Activated CD4-positive, alpha-beta T cell treated with anti-CD3 and anti-CD28 coated beads for 36 hours (primary cell): Measurements from ENCODE around the gene VPS39. TPM values are rescaled to one million over a fixed set of nuclear protein-coding genes. Genes with fewer than 3 reads are reported as not detected.

Experiments
- ATAC-seq: fragments of 200-7000 bp; cut with Tn5 transposase; one replicate; pipeline ENCODE4 v1.10.0; 2021; ENCODE audit warnings: mild to moderate bottlenecking, moderate library complexity
- CTCF ChIA-PET: fragments of 350-600 bp; sonication (Branson Sonifier 250); formaldehyde crosslinking; loops from one replicate; lab custom pipeline; 2021; ENCODE audit warnings: antibody characterized with exemption; lab: Charles Lee
- POLR2A ChIA-PET: fragments of 350-600 bp; sonication (Branson Sonifier 250); formaldehyde crosslinking; loops from one replicate; lab custom pipeline; 2021; ENCODE audit warnings: antibody characterized with exemption, inconsistent platforms; lab: Charles Lee
- DNase-seq: peaks from one replicate; pipeline ENCODE4 v3.0.0-alpha.2; 2020
- H3K27ac Mint-ChIP-seq: one replicate; pipeline ENCODE4 v1.8.0; 2021; ENCODE audit warnings: mixed read lengths
- H3K27me3 Mint-ChIP-seq: one replicate; pipeline ENCODE4 v1.8.0; 2021; ENCODE audit warnings: mixed read lengths
- H3K36me3 Mint-ChIP-seq: one replicate; pipeline ENCODE4 v1.8.0; 2021; ENCODE audit warnings: low read depth, mixed read lengths
- H3K4me1 Mint-ChIP-seq: one replicate; pipeline ENCODE4 v1.8.0; 2021; ENCODE audit warnings: mixed read lengths
- H3K4me3 Mint-ChIP-seq: one replicate; pipeline ENCODE4 v1.8.0; 2021; ENCODE audit warnings: mild to moderate bottlenecking, moderate library complexity, mixed read lengths
- H3K9me3 Mint-ChIP-seq: one replicate; pipeline ENCODE4 v1.8.0; 2021; ENCODE audit warnings: low read depth, mixed read lengths
- intact Hi-C, 2 experiments: fragments of 100-400 bp; cut with DNase I in 1 of 2; cut with micrococcal nuclease in 1 of 2; formaldehyde crosslinking; loops; one replicate each; pipeline versions ENCODE4 v1.14.2 to v1.15.1; 2022 to 2024; cut with DNase I, micrococcal nuclease
- total RNA-seq, 2 experiments: library from RNA; stranded (reverse); gene quantifications; one replicate each; pipeline ENCODE4 v1.2.3, GENCODE V29; 2021

The VPS39 gene
- total RNA-seq, 2 experiments from 2014 or later, result 49.5 to 56.2 TPM

DNA sequence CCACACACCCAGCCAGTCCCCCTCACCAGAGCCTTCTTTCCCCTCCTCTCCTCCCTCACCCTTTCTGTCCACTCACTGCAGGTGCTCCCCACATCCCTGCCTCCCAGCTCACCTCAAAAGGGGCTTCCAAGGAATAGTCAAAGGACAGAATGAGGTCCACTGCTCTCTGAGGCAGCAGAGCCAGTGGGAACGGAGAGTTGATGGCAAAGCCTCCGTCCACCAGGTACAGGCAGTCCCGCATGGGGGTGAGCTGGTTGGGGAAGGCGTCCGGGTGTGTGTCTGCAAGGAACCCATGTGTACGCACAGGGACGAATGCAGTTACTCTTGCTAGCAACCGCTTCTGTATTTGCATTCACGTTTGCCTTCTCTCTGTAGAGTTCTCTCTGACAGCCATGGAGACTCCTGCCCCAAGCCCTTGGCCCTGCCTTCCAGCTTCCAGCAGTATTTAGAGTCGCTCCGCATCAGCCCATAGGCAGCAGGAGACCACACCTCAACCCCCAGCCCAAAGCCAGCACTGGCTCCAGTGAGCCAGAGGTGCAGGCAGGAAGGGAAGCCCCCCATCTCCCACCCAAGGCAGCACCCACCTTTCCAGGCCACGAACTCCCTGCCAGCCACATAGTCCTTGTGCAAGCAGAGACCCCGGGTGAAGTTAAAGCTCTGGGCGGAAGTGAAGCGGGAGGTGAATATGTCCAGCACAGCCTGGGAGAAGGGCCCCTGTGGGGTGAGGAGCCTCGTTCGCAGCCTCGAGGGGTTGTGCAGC is 64.1 kb downstream of the VPS39 start:
- no peak overlapping the region for H3K4me3 Mint-ChIP-seq
- no peaks in the 10 kb centered on the region for H3K36me3 Mint-ChIP-seq
- no peak overlapping the region for H3K27ac Mint-ChIP-seq
- intact Hi-C loops, result no loop called here
- DNase-seq (peak; percentile 2), ATAC-seq (no peak)
- no peaks in the 10 kb centered on the region for H3K27me3 Mint-ChIP-seq
- no peaks in the 10 kb centered on the region for H3K4me1 Mint-ChIP-seq
- H3K9me3 Mint-ChIP-seq, result no peaks in the 10 kb centered on the region
- CTCF ChIA-PET, result interaction anchor here (0.5 kb wide), 1 partner anchor 60 kb away, joined by 3 read pairs; no protein-coding TSS in a partner anchor
- POLR2A ChIA-PET, result no interaction called here

DNA sequence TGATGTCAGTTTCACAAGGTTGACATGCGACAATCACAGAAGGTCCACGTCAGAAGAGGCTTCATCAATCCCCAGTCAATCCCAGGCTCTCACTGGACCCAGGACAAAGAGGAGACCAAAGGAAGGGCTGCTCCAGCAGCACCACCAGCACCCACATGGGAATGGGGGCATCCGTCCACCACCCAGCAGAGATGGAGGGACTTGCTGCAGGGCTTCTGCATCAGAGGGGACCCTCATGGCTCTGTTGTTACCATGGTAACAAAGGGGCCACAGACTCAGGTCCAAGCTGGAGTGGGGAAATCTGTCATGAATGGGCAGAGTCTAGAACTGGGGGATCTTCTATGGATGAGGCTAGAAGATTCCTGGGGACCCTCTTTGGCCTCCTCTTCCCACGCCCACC is 64.7 kb downstream of the VPS39 start:
- Mint-ChIP-seq H3K4me3 (no peak overlapping the region), H3K4me1 (no peaks in the 10 kb centered on the region)

GRCh38 chr15:42141795-42142667 is 66.1 kb downstream of the VPS39 start:
- H3K4me3 Mint-ChIP-seq, result no peak overlapping the region
- no peaks in the 10 kb centered on the region for H3K9me3 Mint-ChIP-seq
- POLR2A ChIA-PET, result no interaction called here
- H3K27ac Mint-ChIP-seq, result no peak overlapping the region
- intact Hi-C loops, result no loop called here
- no peaks in the 10 kb centered on the region for H3K36me3 Mint-ChIP-seq
- CTCF ChIA-PET, result no interaction called here
- no peaks in the 10 kb centered on the region for H3K4me1 Mint-ChIP-seq
- DNase-seq, result peak; percentile 2
- no peak for ATAC-seq
- H3K27me3 Mint-ChIP-seq, result no peaks in the 10 kb centered on the region

More for the DNA sequence above, 64.7 kb downstream of the VPS39 start:
- DNase-seq, result peak; percentile 1
- intact Hi-C loops, result no loop called here
- CTCF ChIA-PET, result interaction anchor here (0.5 kb wide), 1 partner anchor 59 kb away, joined by 3 read pairs; no protein-coding TSS in a partner anchor
- no peaks in the 10 kb centered on the region for H3K9me3 Mint-ChIP-seq
- no peaks in the 10 kb centered on the region for H3K27me3 Mint-ChIP-seq
- POLR2A ChIA-PET, result no interaction called here
- no peak overlapping the region for H3K27ac Mint-ChIP-seq
- no peak for ATAC-seq
- H3K36me3 Mint-ChIP-seq, result no peaks in the 10 kb centered on the region

DNA sequence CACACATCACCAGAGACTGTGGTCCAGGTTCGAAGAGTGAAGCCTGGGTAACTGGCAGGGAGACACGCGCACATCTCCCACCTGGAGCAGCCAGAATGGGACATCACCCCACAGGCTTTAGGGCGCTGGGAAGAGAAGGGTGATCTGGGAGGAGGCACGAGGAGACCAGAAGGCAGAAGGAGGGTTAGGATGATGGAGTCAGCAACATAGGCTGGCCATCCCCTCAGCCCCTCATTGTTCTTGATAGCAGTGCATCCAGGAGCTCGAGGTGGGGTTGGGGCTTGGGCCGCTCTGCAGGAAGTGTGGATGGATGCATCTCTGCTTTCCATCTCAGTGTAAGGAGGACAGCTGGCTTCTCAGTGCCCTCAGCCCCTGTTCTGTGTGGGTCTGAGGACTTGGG is 66.9 kb downstream of the VPS39 start:
- Mint-ChIP-seq H3K36me3 (no peaks in the 10 kb centered on the region), H3K27me3 (no peaks in the 10 kb centered on the region), H3K27ac (no peak overlapping the region), H3K4me1 (no peaks in the 10 kb centered on the region), H3K4me3 (no peak overlapping the region), H3K9me3 (no peaks in the 10 kb centered on the region)
- intact Hi-C loops, result no loop called here
- peak; percentile 3 for DNase-seq
- ChIA-PET CTCF (no interaction called here), POLR2A (no interaction called here)
- ATAC-seq, result no peak

GRCh38 chr15:42140383-42141070 is 67.6 kb downstream of the VPS39 start:
- CTCF ChIA-PET, result interaction anchor here (1.1 kb wide), 1 partner anchor 9 kb away, joined by 3 read pairs; no protein-coding TSS in a partner anchor

DNA sequence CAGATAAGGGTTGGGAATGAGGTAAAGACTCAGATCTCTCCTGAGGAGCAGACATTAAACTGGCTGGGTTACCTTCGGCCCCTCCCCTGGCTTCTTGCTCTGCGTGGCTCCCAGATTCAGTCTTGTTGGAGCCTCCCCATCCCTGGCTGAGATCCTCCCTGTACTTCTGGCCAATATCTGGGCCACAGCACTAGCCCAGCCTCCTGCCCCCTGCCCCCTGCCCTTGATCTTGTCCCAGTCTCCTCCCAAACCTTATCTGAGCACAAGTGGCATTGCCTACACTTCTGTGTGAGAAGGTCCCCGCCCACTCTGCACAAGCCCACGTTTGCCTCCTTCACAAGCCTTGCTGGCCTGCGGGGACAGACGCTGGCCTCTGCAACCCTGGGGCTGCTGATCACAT is 68.5 kb downstream of the VPS39 start:
- Mint-ChIP-seq H3K36me3 (no peaks in the 10 kb centered on the region), H3K4me1 (no peaks in the 10 kb centered on the region), H3K27me3 (no peaks in the 10 kb centered on the region), H3K27ac (no peak overlapping the region), H3K9me3 (no peaks in the 10 kb centered on the region), H3K4me3 (no peak overlapping the region)
- DNase-seq, result peak; percentile 1
- intact Hi-C loops, result no loop called here
- ATAC-seq, result no peak
- CTCF ChIA-PET, result interaction anchor here (0.7 to 1.7 kb wide), 5 partner anchors 10 to 66 kb away, joined by 3 to 7 read pairs (median 3); no protein-coding TSS in a partner anchor
- POLR2A ChIA-PET, result interaction anchor here (0.6 kb wide), 1 partner anchor 68 kb away, joined by 3 read pairs; no protein-coding TSS in a partner anchor

More at GRCh38 chr15:42140383-42141070, 67.6 kb downstream of the VPS39 start:
- ATAC-seq (no peak), DNase-seq (peak; percentile 2)
- H3K36me3 Mint-ChIP-seq, result no peaks in the 10 kb centered on the region
- H3K9me3 Mint-ChIP-seq, result no peaks in the 10 kb centered on the region
- no peak overlapping the region for H3K4me3 Mint-ChIP-seq
- POLR2A ChIA-PET, result no interaction called here
- H3K4me1 Mint-ChIP-seq, result no peaks in the 10 kb centered on the region
- intact Hi-C loops, result no loop called here
- no peak overlapping the region for H3K27ac Mint-ChIP-seq
- no peaks in the 10 kb centered on the region for H3K27me3 Mint-ChIP-seq

DNA sequence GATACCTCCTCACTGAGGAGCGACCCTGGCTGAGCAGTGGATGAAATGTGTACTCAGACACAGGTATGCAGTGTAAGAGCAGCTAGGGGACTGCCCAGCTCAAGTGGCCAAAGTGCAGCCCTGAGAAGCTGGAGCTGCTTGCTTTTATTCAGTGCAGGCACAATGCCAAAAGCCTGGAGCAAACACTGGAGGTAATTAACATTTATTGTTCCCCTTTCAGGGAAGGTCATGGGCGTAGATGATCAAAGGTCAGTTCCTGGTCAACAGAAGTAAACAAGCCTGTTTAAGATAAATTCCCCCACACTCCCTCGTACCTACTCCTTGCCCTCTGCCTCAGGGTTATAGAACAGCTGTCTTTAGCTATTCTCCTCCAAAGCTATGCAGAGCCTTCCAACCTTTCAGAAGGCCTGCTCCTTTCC is 69.1 kb downstream of the VPS39 start:
- Mint-ChIP-seq H3K27ac (no peak overlapping the region), H3K4me3 (no peak overlapping the region), H3K4me1 (no peaks in the 10 kb centered on the region), H3K36me3 (no peaks in the 10 kb centered on the region), H3K9me3 (no peaks in the 10 kb centered on the region), H3K27me3 (no peaks in the 10 kb centered on the region)
- DNase-seq (peak; percentile 2), ATAC-seq (no peak)
- ChIA-PET POLR2A (interaction anchor here (0.6 kb wide), 1 partner anchor 68 kb away, joined by 3 read pairs; no protein-coding TSS in a partner anchor), CTCF (interaction anchor here (0.6 to 2.4 kb wide), 12 partner anchors 8 to 168 kb away, joined by 3 to 10 read pairs (median 4); no protein-coding TSS in a partner anchor)
- intact Hi-C loops, result no loop called here

DNA sequence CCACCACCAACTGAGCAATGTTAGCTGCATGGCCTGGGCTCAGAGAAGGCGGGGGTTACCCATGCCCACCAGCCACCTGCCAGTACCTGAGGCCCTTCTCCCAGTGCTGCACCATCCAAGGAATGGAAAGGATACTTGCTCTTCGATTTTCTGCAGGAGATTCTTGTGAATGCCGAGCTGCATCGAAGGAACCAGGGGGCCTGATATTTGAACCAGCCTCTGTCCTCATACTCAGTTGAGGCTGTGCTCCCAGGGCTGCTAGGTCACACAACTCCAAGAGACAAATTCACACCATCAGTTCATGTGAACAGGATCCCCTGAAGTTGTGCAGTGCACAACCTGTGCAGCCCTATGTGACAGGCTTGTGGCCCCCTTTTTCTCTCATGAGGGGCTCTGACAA is 69.7 kb downstream of the VPS39 start:
- ChIA-PET CTCF (interaction anchor here (0.6 to 2.4 kb wide), 15 partner anchors 9 to 168 kb away, joined by 3 to 14 read pairs (median 5); no protein-coding TSS in a partner anchor), POLR2A (no interaction called here)
- Mint-ChIP-seq H3K4me3 (no peak overlapping the region), H3K36me3 (no peaks in the 10 kb centered on the region), H3K9me3 (no peaks in the 10 kb centered on the region), H3K27me3 (no peaks in the 10 kb centered on the region), H3K27ac (no peak overlapping the region), H3K4me1 (no peaks in the 10 kb centered on the region)
- intact Hi-C loops, result no loop called here
- DNase-seq (peak; percentile 2), ATAC-seq (no peak)

DNA sequence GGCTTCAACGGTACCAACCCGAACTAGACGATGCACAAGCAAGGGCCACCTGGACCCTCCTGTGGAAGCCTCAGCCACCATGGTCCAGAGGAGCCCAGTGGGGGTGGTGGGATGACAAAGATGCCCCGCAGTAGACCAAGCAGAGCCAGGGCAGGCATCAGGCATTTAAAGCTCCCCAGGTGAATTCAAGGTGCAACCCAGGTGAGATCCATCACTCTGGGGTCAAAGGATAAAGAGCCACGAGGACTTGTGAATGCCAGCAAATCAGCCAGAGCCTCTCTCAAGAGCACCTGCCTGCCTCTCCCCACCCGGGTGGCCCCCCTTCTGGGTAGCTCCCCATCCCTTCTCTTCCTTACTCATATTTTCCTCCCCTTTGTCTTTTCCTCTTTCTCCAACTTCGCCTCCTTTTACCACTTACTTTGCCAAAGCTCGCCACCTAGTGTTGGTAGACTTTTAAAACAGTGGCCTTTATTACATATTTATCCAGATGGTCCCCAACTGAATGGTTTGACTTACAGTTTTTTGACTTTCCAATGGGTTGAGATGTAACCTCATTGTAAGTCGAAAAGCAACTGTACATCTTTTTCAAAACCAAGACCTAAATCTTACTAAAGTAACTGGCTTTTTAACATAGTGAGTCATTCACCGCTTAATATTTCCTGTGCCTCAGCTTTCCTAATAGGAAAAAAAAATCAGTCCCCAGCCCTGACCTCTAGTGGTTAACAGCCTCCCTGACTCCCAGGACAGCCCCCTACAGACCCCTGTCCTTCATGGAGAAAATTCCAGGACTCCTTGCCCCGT is 70.4 kb downstream of the VPS39 start:
- Mint-ChIP-seq H3K27me3 (no peaks in the 10 kb centered on the region), H3K4me1 (no peaks in the 10 kb centered on the region), H3K36me3 (no peaks in the 10 kb centered on the region), H3K4me3 (no peak overlapping the region), H3K27ac (no peak overlapping the region), H3K9me3 (no peaks in the 10 kb centered on the region)
- no peak for ATAC-seq
- DNase-seq, result peak; percentile 35
- ChIA-PET POLR2A (no interaction called here), CTCF (interaction anchor here (0.6 to 2.4 kb wide), 17 partner anchors 10 to 155 kb away, joined by 3 to 14 read pairs (median 4); no protein-coding TSS in a partner anchor)
- intact Hi-C loops, result loop anchor here (1.0 to 2.0 kb wide), 4 partner anchors 70 to 149 kb away; no protein-coding TSS in a partner anchor

DNA sequence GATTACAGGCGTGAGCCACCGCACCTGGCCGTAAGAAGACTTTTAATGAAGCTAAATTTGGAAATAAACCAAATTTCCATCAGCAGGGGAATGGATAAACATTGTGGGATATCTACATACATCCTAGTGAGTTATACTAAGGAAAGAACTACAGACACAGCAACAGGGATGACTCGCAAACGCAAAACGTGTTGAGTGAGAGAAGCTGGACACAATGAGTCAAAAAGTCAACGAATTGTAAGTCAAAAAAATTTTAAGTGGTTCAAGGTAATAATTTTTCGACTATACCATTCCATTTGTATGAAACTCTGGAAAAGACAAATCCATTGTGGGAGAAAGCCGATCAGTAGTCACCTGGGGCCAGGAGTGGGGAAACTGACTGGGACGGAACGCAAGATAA is 71.6 kb downstream of the VPS39 start:
- intact Hi-C loops, result loop anchor here in 1 of 2 experiments (2.0 kb wide), 2 partner anchors 70 to 148 kb away; no protein-coding TSS in a partner anchor

More for the DNA sequence above, 71.6 kb downstream of the VPS39 start:
- H3K27ac Mint-ChIP-seq, result no peak overlapping the region
- H3K4me3 Mint-ChIP-seq, result no peak overlapping the region
- CTCF ChIA-PET, result interaction anchor here (0.7 to 2.4 kb wide), 7 partner anchors 53 to 325 kb away, joined by 3 to 6 read pairs (median 3); no protein-coding TSS in a partner anchor
- no peaks in the 10 kb centered on the region for H3K27me3 Mint-ChIP-seq
- no peaks in the 10 kb centered on the region for H3K36me3 Mint-ChIP-seq
- DNase-seq (no peak), ATAC-seq (no peak)
- H3K4me1 Mint-ChIP-seq, result no peaks in the 10 kb centered on the region
- H3K9me3 Mint-ChIP-seq, result no peaks in the 10 kb centered on the region
- POLR2A ChIA-PET, result no interaction called here
